DOHH2 (cell line): ENCODE results near the gene MUC2.

ENCODE experiments used
- H3F3A ChIP-seq: fragments of 200-600 bp; sonication (generic), shearing (Covaris generic); 2 replicates; pipeline ENCODE4 v1.6.0; 2016; ENCODE audit warnings: antibody characterized with exemption, mild to moderate bottlenecking; ENCODE audit not compliant: control insufficient read depth, insufficient read depth
- H3K27ac ChIP-seq: fragments of 200-600 bp; sonication (generic); 2 replicates; pipeline ENCODE4 v1.5.1; 2014; ENCODE audit warnings: low read depth, mild to moderate bottlenecking, low read length, moderate library complexity
- H3K27me3 ChIP-seq: fragments of 200-600 bp; sonication (generic); 2 replicates; pipeline ENCODE4 v1.6.1; 2014; ENCODE audit warnings: mild to moderate bottlenecking, low read length, mixed read lengths; ENCODE audit not compliant: control insufficient read depth
- H3K36me3 ChIP-seq: fragments of 200-600 bp; sonication (generic); 2 replicates; pipeline ENCODE4 v1.6.1; 2014; ENCODE audit warnings: mild to moderate bottlenecking, low read length, moderate library complexity, mixed read lengths; ENCODE audit not compliant: control insufficient read depth
- H3K4me1 ChIP-seq: fragments of 200-600 bp; sonication (generic); 2 replicates; pipeline ENCODE4 v1.6.1; 2014; ENCODE audit warnings: mild to moderate bottlenecking, low read length, mixed read lengths; ENCODE audit not compliant: control insufficient read depth
- H3K4me2 ChIP-seq: fragments of 200-600 bp; sonication (generic); 2 replicates; pipeline ENCODE4 v1.6.0; 2014; ENCODE audit warnings: mild to moderate bottlenecking, low read length, moderate library complexity
- H3K4me3 ChIP-seq: fragments of 200-600 bp; sonication (generic); 2 replicates; pipeline ENCODE4 v1.5.1; 2014; ENCODE audit warnings: mild to moderate bottlenecking, low read length, mixed read lengths
- H3K79me2 ChIP-seq: fragments of 200-600 bp; sonication (generic); 2 replicates; pipeline ENCODE4 v1.6.1; 2014; ENCODE audit warnings: mild to moderate bottlenecking, low read length, mixed read lengths; ENCODE audit not compliant: control insufficient read depth
- H3K9me2 ChIP-seq: fragments of 200-600 bp; sonication (generic); replicated peaks from 2 replicates; pipeline ENCODE4 v1.6.1; 2014; ENCODE audit warnings: mild to moderate bottlenecking, low read length, mixed read lengths; ENCODE audit not compliant: control insufficient read depth
- H3K9me3 ChIP-seq: fragments of 200-600 bp; sonication (generic); 2 replicates; pipeline ENCODE4 v1.6.1; 2014; ENCODE audit warnings: antibody characterized with exemption, low read length, mixed read lengths; ENCODE audit not compliant: control insufficient read depth, insufficient read depth
- H4K20me1 ChIP-seq: fragments of 200-600 bp; sonication (generic); 2 replicates; pipeline ENCODE4 v1.6.0; 2014; ENCODE audit warnings: low read depth, mild to moderate bottlenecking, antibody characterized with exemption, low read length, moderate library complexity; ENCODE audit not compliant: control insufficient read depth, insufficient read depth
- EZH2phosphoT487 ChIP-seq: fragments of 200-600 bp; sonication (generic); IDR thresholded peaks from 2 replicates; pipeline ENCODE4 v1.6.1; 2017; ENCODE audit warnings: borderline replicate concordance, mild to moderate bottlenecking, antibody characterized with exemption, low read length, moderate library complexity, mixed read lengths
- TF ChIP-seq, protein P1 (sequence below): fragments of 200-600 bp; sonication (generic); IDR thresholded peaks from one replicate; pipeline ENCODE4 v1.5.1; 2014; ENCODE audit warnings: antibody characterized with exemption, mild to moderate bottlenecking, low read depth, low read length; ENCODE audit not compliant: poor library complexity, severe bottlenecking

Gene MUC2

DNA sequence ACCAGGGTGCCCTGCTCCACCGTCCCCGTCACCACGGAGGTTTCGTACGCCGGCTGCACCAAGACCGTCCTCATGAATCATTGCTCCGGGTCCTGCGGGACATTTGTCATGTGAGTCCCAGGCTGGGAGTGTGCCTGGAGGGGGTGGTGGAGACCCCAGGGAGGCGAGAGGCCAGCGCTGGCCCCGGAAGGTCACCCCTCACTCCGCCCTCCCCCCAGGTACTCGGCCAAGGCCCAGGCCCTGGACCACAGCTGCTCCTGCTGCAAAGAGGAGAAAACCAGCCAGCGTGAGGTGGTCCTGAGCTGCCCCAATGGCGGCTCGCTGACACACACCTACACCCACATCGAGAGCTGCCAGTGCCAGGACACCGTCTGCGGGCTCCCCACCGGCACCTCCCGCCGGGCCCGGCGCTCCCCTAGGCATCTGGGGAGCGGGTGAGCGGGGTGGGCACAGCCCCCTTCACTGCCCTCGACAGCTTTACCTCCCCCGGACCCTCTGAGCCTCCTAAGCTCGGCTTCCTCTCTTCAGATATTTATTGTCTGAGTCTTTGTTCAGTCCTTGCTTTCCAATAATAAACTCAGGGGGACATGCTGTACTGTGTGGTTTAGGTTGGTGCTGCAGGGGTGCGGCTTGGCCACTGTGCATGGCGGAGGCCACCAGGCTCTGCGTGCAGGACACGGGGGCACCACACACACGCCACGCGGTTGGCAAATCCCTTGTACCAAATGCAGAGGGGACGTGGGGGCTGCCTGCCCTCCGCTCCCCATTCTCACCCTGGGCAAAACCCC lies 35.4 kb downstream of the MUC2 start:
- no peaks in the 10 kb centered on the region for H3K4me1 ChIP-seq
- no peak overlapping the region for H3K27ac ChIP-seq

GRCh38 chr11:1111545-1112212 lies 37.0 kb downstream of the MUC2 start:
- no peak overlapping the region for H3K4me2 ChIP-seq
- no peaks in the 10 kb centered on the region for H3F3A ChIP-seq
- no peaks in the 10 kb centered on the region for H3K36me3 ChIP-seq
- no peak overlapping the region for H3K4me3 ChIP-seq
- H3K27me3 ChIP-seq, result no peaks in the 10 kb centered on the region
- H4K20me1 ChIP-seq, result no peaks in the 10 kb centered on the region
- H3K4me1 ChIP-seq, result no peaks in the 10 kb centered on the region
- H3K79me2 ChIP-seq, result no peaks in the 10 kb centered on the region
- H3K9me3 ChIP-seq, result peaks cover 20% of the 10 kb centered on the region; the same call in 1 of the 2 replicates
- TF ChIP-seq, protein P1, sequence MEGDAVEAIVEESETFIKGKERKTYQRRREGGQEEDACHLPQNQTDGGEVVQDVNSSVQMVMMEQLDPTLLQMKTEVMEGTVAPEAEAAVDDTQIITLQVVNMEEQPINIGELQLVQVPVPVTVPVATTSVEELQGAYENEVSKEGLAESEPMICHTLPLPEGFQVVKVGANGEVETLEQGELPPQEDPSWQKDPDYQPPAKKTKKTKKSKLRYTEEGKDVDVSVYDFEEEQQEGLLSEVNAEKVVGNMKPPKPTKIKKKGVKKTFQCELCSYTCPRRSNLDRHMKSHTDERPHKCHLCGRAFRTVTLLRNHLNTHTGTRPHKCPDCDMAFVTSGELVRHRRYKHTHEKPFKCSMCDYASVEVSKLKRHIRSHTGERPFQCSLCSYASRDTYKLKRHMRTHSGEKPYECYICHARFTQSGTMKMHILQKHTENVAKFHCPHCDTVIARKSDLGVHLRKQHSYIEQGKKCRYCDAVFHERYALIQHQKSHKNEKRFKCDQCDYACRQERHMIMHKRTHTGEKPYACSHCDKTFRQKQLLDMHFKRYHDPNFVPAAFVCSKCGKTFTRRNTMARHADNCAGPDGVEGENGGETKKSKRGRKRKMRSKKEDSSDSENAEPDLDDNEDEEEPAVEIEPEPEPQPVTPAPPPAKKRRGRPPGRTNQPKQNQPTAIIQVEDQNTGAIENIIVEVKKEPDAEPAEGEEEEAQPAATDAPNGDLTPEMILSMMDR, result no peak
- no peak for TF ChIP-seq EZH2phosphoT487
- H3K9me2 ChIP-seq, result no peaks in the 10 kb centered on the region
- H3K27ac ChIP-seq, result no peak overlapping the region

More for the DNA sequence above, 35.4 kb downstream of the MUC2 start:
- Histone ChIP-seq H3K9me3 (peaks cover 20% of the 10 kb centered on the region; the same call in 1 of the 2 replicates), H3K4me2 (no peak overlapping the region), H3K79me2 (no peaks in the 10 kb centered on the region), H4K20me1 (no peaks in the 10 kb centered on the region), H3F3A (no peaks in the 10 kb centered on the region), H3K9me2 (no peaks in the 10 kb centered on the region), H3K36me3 (no peaks in the 10 kb centered on the region), H3K27me3 (no peaks in the 10 kb centered on the region), H3K4me3 (no peak overlapping the region)
- TF ChIP-seq, protein P1, result no peak
- no peak for TF ChIP-seq EZH2phosphoT487

DNA sequence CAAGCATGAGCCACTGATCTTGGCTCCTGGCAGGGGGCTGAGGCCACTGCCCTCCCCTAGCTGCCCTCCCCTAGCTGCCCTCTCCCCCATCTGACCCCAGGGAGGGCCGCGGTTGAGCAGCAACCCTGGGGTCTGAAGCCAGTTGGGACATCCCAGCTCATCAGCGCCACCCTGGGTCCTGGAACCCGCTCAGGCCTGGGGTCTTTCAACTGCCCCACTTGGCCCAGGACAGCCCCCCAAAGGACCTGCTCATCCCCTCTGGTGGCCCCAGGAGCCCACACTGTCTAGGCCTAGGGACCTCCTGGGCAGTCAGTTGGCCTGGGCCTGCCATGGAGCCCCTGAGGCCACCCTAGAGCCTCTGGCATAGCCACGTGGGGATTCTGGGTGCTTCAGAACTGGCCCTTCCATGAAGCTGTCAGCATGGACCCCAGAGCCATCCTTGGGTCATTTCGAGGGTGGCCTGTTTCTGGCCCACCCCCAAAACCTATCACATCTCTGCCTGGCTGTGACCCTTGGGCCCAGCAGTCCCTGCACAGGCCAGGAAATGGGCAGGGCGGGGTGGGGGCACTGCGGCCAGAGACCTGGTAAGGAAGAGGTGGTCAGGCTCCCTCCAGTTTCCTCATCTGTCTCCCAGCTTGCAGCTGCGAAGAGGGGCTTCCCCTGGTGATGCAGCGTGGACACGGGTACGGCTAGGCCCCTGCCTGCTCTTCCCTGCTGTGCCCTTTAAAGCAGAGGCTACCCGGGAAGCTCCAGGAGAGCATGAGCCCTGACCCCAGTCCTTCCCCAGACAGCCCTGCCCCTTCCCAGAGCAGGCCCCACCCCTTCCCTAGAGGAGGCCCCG lies 37.9 kb downstream of the MUC2 start:
- no peaks in the 10 kb centered on the region for H3K79me2 ChIP-seq

More for the DNA sequence above, 37.9 kb downstream of the MUC2 start:
- no peaks in the 10 kb centered on the region for H3K9me2 ChIP-seq
- TF ChIP-seq, protein P1, result no peak
- no peak for TF ChIP-seq EZH2phosphoT487
- no peaks in the 10 kb centered on the region for H3K27me3 ChIP-seq
- no peaks in the 10 kb centered on the region for H3K4me1 ChIP-seq
- H3K9me3 ChIP-seq, result peaks cover 20% of the 10 kb centered on the region; the same call in 1 of the 2 replicates
- H3K4me2 ChIP-seq, result no peak overlapping the region
- H3K27ac ChIP-seq, result no peak overlapping the region
- H3K4me3 ChIP-seq, result no peak overlapping the region
- no peaks in the 10 kb centered on the region for H3K36me3 ChIP-seq
- H4K20me1 ChIP-seq, result no peaks in the 10 kb centered on the region
- no peaks in the 10 kb centered on the region for H3F3A ChIP-seq
